ENCODE measurements around the gene TNFSF15. TPM values are rescaled to one million over a fixed set of nuclear protein-coding genes. Genes with fewer than 3 reads are reported as not detected.

TNFSF15 gene
- total and polyA plus RNA-seq, 2 of the 4 experiments (the other 2 are of a cell fraction), result 0.03 to 0.18 TPM

- POLR2A ChIA-PET (ENCODE audit: unreplicated experiment), result no interaction called here
- in situ Hi-C loops (cut with MboI; ENCODE audit: low sequenced_read_pairs), result loop anchor here (5.0 to 10.0 kb wide), 5 partner anchors 76 to 786 kb away; no protein-coding TSS in a partner anchor
- H2AFZ ChIP-seq (replicated peaks; ENCODE audit: low read length, poor library complexity), result peak overlapping the region; percentile 57
Measured at GRCh38 chr9:114738581-114739316, 67.1 kb downstream of the TNFSF15 start.

More at GRCh38 chr9:114738581-114739316, 67.1 kb downstream of the TNFSF15 start:
- Histone ChIP-seq H4K20me1 (ENCODE audit: insufficient read depth, low read length) (no peaks in the 10 kb centered on the region), H3K4ac (ENCODE audit: low read depth, low read length) (peak overlapping the region; percentile 69), H3K4me3 (ENCODE audit: insufficient read depth, low read depth, low read length) (no peak overlapping the region), H2AK5ac (ENCODE audit: low read depth, low read length) (peak overlapping the region; percentile 77), H3K4me1 (ENCODE audit: control insufficient read depth, insufficient read depth, low read length) (peaks cover 2% of the 10 kb centered on the region; the same call in 1 of the 2 replicates), H3K18ac (ENCODE audit: low read depth, low read length) (no peak overlapping the region; the same call in 1 of the 2 replicates), H2BK5ac (ENCODE audit: low read depth, low read length, poor library complexity, severe bottlenecking) (no peak overlapping the region), H2BK120ac (ENCODE audit: low read depth, low read length) (peak overlapping the region; percentile 50; the same call in 1 of the 2 replicates), H4K5ac (ENCODE audit: low read depth, low read length) (no peak overlapping the region), H3K14ac (replicated peaks; ENCODE audit: low read depth, low read length) (peak overlapping the region; percentile 46; the same call in 1 of the 2 replicates), H3K9ac (ENCODE audit: low read depth, low read length) (no peak overlapping the region), H3K4me2 (ENCODE audit: low read depth, low read length) (no peak overlapping the region), H2BK15ac (ENCODE audit: low read depth, low read length) (0 out of 3 replicates have a peak overlapping the region, but pooled peaks have one; percentile 16), H3K23ac (ENCODE audit: low read depth, low read length) (no peak overlapping the region), H2BK20ac (ENCODE audit: low read depth, low read length) (peak overlapping the region; percentile 66), H3K27ac (ENCODE audit: insufficient read depth, low read length) (no peak overlapping the region), H3K36me3 (ENCODE audit: control insufficient read depth, insufficient read depth, low read length) (no peaks in the 10 kb centered on the region), H2AK9ac (replicated peaks; ENCODE audit: low read depth, low read length, poor library complexity) (no peak overlapping the region), H3K56ac (ENCODE audit: extremely low read depth, insufficient read depth, low read length) (no peak overlapping the region; the same call in 1 of the 2 replicates), H3K9me1 (ENCODE audit: insufficient read depth, low read length) (no peaks in the 10 kb centered on the region), H3K79me1 (ENCODE audit: low read depth in 1 of 2, low read length in 2 of 2) (no peaks in the 10 kb centered on the region), H3K9me3 (ENCODE audit: control insufficient read depth, insufficient read depth, low read length) (no peaks in the 10 kb centered on the region), H4K91ac (ENCODE audit: insufficient read depth, low read depth, low read length) (peak overlapping the region; percentile 39; the same call in 1 of the 2 replicates), H3K27me3 (ENCODE audit: control insufficient read depth, insufficient read depth, low read length) (no peaks in the 10 kb centered on the region; the same call in none of the 2 replicates), H4K8ac (ENCODE audit: low read depth in 2 of 2, low read length in 2 of 2) (peak overlapping the region in 1 of 2 experiments; percentile 43; a peak in 1 of 4 replicates)
- WGBS, 2 experiments (ENCODE audit: extremely low coverage in 2 of 2, insufficient read length in 1 of 2), result 80% methylated on average over 2 of the region's 8 CpGs; no CpG with 5 or more reads in 1 of the 2 experiments
- DNase-seq (peak; percentile 89), ATAC-seq (ENCODE audit: low read depth) (peak; percentile 95)
- peak; percentile 97 for TF ChIP-seq CTCF (conservative IDR thresholded peaks at IDR 0.05; ENCODE audit: low read depth, low read length)
- TF ChIP-seq NFE2L2 (IDR thresholded peaks at IDR 0.05; ENCODE audit: low read depth, low read length), result no peak
- peak; percentile 33; the same call in 1 of the 2 replicates for TF ChIP-seq FOS (IDR thresholded peaks at IDR 0.05; ENCODE audit: low read depth, low read length)
- peak; percentile 100 for TF ChIP-seq SMC3 (IDR thresholded peaks at IDR 0.05; ENCODE audit: low read depth, low read length)
- TF ChIP-seq MXI1 (IDR thresholded peaks at IDR 0.05; ENCODE audit: borderline replicate concordance, low read depth, low read length), result no peak
- peak; percentile 99 for TF ChIP-seq RAD21 (IDR thresholded peaks at IDR 0.05; ENCODE audit: low read length)
- no peak for TF ChIP-seq CEBPB (IDR thresholded peaks at IDR 0.05; ENCODE audit: low read depth, low read length)
- TF ChIP-seq, protein P1, sequence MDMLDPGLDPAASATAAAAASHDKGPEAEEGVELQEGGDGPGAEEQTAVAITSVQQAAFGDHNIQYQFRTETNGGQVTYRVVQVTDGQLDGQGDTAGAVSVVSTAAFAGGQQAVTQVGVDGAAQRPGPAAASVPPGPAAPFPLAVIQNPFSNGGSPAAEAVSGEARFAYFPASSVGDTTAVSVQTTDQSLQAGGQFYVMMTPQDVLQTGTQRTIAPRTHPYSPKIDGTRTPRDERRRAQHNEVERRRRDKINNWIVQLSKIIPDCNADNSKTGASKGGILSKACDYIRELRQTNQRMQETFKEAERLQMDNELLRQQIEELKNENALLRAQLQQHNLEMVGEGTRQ (IDR thresholded peaks at IDR 0.05; ENCODE audit: low read depth, low read length), result peak; percentile 34; the same call in 1 of the 2 replicates
- peak; percentile 58; the same call in 1 of the 2 replicates for TF ChIP-seq POLR2A (IDR thresholded peaks at IDR 0.05; ENCODE audit: low read depth, low read length)
- CTCF ChIA-PET, result interaction anchor here (0.7 to 4.0 kb wide), 7 partner anchors 9 to 269 kb away, joined by 3 to 25 read pairs (median 4); partner anchors contain the start of gene TEX48
- no TSS peak for BruUV-seq (replicated peaks)
- intact Hi-C loops (cut with micrococcal nuclease) (loop anchor here (1.0 to 5.0 kb wide), 7 partner anchors 57 to 786 kb away; no protein-coding TSS in a partner anchor), dilution Hi-C loops (cut with HindIII; ENCODE audit: low sequenced_read_pairs, unreplicated experiment) (no loop called here)

Data from IMR-90 (cell line).